Upper lobe of left lung (tissue), 6 donors: Measurements from ENCODE around the gene LRRC42. TPM values are rescaled to one million over a fixed set of nuclear protein-coding genes. Genes with fewer than 3 reads are reported as not detected.

Experiments
- ATAC-seq, 2 donors: fragments of 200-7000 bp; cut with Tn5 transposase; one replicate each; pipeline ENCODE4 v1.9.1; 2022; ENCODE audit warnings: mild to moderate bottlenecking in 2 of 2, moderate library complexity in 2 of 2; ENCODE audit not compliant: low FRiP score in 2 of 2
- DNase-seq, 2 donors: peaks; one replicate each; pipeline ENCODE4 v3.0.0-alpha.2; 2019 to 2020
- H3K27ac ChIP-seq, 4 donors: fragments of 200-600 bp; sonication (generic); one replicate each; pipeline ENCODE4 v1.5.1; 2016 to 2019
- H3K27me3 ChIP-seq, 4 donors: fragments of 200-600 bp; sonication (generic); one replicate each; pipeline ENCODE4 v1.5.1; 2017 to 2019
- H3K36me3 ChIP-seq, 4 donors: fragments of 200-600 bp; sonication (generic); one replicate each; pipeline ENCODE4 v1.5.1; 2016 to 2019
- H3K4me1 ChIP-seq, 4 donors: fragments of 200-600 bp; sonication (generic); one replicate each; pipeline ENCODE4 v1.5.1; 2018 to 2019
- H3K4me3 ChIP-seq, 4 donors: fragments of 200-600 bp; sonication (generic); one replicate each; pipeline ENCODE4 v1.5.1; 2017 to 2019; ENCODE audit warnings: mild to moderate bottlenecking in 2 of 4, moderate library complexity in 1 of 4
- H3K9me3 ChIP-seq, 4 donors: fragments of 200-600 bp; sonication (generic); one replicate each; pipeline ENCODE4 v1.5.1; 2018 to 2019
- EP300 ChIP-seq, 4 donors: sonication (generic); formaldehyde crosslinking; IDR thresholded peaks; one replicate each; pipeline ENCODE4 v1.5.1; 2017; ENCODE audit warnings: antibody characterized with exemption in 4 of 4, control low read depth in 2 of 4
- POLR2A ChIP-seq, 4 donors: fragments of 450-650 bp; IDR thresholded peaks; one replicate each; pipeline ENCODE4 v1.5.1; 2016 to 2017; ENCODE audit warnings: antibody characterized with exemption in 4 of 4, mild to moderate bottlenecking in 2 of 4
- POLR2AphosphoS5 ChIP-seq, 2 donors: sonication (generic); formaldehyde crosslinking; IDR thresholded peaks; one replicate each; pipeline ENCODE4 v1.5.1; 2017; ENCODE audit warnings: antibody characterized with exemption in 2 of 2
- WGBS, 2 donors: methylation state at CpG; one replicate each; pipeline ENCODE4 v1.1.5; 2017 to 2018; 5-methylcytosine and 5-hydroxymethylcytosine counted together
- total RNA-seq, 6 donors: library from RNA; depleted of rRNA in 4 of 6; stranded (reverse); fragments of >200 nt in 4 of 6; gene quantifications; one replicate each; pipeline versions ENCODE4 v1.1.0 to v1.2.1, GENCODE V29; 2016 to 2021
- TF ChIP-seq, protein P1 (sequence below), 6 experiments: fragments of 450-650 bp in 4 of 6; fragments of 200-600 bp in 2 of 6; sonication (generic) in 2 of 6; IDR thresholded peaks; one replicate each; pipeline ENCODE4 v1.5.1; 2016 to 2019; ENCODE audit warnings: antibody characterized with exemption in 6 of 6
- donor health status: DM: no; HTN: no; CAD: no; lungs with moderate emphysema.
- donor health status: DM: no; HTN: yes; CAD: no; lungs with severe emphysema.

Gene LRRC42
- total RNA-seq, 6 donors from 2014 or later: 13.2 to 26.6 (median 17.6) TPM

DNA sequence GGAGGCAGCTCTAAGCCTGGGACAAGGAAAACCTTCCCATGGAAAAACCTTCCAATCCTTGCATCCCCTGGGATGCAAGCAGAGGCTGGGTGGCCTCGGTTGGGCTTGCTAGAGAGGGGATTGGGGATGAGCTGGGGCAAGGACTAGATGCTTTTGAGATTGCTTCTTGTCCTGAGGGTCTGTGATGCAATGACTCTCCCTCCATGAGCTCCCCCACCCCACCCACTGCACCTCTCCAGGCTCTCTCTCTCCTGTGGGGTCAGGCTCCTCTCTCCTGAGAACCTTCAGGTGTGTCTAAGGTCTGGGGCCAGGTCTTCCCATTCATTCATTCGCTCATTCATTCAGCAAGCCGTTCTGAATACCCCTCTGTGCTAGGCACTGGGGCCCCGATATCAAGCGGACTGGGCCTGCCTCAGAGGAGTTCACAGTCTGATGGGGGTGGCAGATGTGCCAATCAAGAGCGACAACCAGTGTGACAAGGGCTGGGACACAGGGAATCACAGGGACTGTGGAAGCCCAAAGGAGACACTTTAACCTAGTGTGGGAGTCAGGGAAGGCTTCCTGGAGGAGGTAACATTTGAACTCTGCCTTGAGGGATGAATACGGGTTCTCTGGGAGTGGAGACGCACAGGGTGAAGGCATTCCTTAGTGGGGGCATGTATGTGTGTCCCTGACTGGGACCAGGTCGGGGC is 65.3 kb downstream of the LRRC42 start:
- DNase-seq: no peak
- H3K27me3 ChIP-seq: no peaks in the 10 kb centered on the region

DNA sequence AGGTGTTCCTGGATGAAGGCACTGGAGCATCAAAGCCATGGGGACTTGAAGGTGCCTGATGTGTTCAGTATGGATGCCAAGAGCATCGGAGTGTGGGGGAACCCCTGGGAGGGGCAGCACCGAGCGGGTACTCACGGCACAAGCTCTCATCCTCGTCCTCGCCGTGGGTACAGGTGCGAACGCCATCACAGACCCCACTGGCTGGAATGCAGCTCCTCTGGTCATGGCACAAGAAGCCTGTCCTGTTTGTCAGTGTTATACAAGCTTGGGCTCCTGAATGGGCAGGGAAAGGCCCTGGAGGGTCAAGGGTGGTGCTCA is 65.8 kb downstream of the LRRC42 start:
- no peak overlapping the region for H3K27ac ChIP-seq
- 80 to 98% methylated on average over 9 of the region's 9 CpGs for WGBS, 2 donors
- no peaks in the 10 kb centered on the region for H3K9me3 ChIP-seq
- DNase-seq (peak in 1 of 2 donors; percentile 29), ATAC-seq (no peak)
- no peaks in the 10 kb centered on the region for H3K27me3 ChIP-seq
- H3K4me1 ChIP-seq: peaks cover 0 to 9% (median 0%) of the 10 kb centered on the region in 4 donors
- TF ChIP-seq, protein P1, sequence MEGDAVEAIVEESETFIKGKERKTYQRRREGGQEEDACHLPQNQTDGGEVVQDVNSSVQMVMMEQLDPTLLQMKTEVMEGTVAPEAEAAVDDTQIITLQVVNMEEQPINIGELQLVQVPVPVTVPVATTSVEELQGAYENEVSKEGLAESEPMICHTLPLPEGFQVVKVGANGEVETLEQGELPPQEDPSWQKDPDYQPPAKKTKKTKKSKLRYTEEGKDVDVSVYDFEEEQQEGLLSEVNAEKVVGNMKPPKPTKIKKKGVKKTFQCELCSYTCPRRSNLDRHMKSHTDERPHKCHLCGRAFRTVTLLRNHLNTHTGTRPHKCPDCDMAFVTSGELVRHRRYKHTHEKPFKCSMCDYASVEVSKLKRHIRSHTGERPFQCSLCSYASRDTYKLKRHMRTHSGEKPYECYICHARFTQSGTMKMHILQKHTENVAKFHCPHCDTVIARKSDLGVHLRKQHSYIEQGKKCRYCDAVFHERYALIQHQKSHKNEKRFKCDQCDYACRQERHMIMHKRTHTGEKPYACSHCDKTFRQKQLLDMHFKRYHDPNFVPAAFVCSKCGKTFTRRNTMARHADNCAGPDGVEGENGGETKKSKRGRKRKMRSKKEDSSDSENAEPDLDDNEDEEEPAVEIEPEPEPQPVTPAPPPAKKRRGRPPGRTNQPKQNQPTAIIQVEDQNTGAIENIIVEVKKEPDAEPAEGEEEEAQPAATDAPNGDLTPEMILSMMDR (IDR thresholded peaks at IDR 0.05): no peak
- TF ChIP-seq EP300 (IDR thresholded peaks at IDR 0.05): no peak
- no peak for TF ChIP-seq POLR2AphosphoS5 (IDR thresholded peaks at IDR 0.05)
- TF ChIP-seq POLR2A (IDR thresholded peaks at IDR 0.05): no peak
- H3K4me3 ChIP-seq: no peak overlapping the region
- no peaks in the 10 kb centered on the region for H3K36me3 ChIP-seq

More for the DNA sequence above, 65.3 kb downstream of the LRRC42 start:
- WGBS, 2 donors: 80 to 84% methylated on average over 8 to 9 of the region's 9 CpGs
- Histone ChIP-seq H3K36me3 (no peaks in the 10 kb centered on the region), H3K4me3 (no peak overlapping the region), H3K4me1 (peaks cover 0 to 8% (median 0%) of the 10 kb centered on the region in 4 donors), H3K9me3 (no peaks in the 10 kb centered on the region), H3K27ac (no peak overlapping the region)
- ATAC-seq: no peak
- TF ChIP-seq EP300 (IDR thresholded peaks at IDR 0.05) (no peak), POLR2AphosphoS5 (IDR thresholded peaks at IDR 0.05) (no peak), POLR2A (IDR thresholded peaks at IDR 0.05) (no peak)
- TF ChIP-seq, protein P1 (IDR thresholded peaks at IDR 0.05): no peak

DNA sequence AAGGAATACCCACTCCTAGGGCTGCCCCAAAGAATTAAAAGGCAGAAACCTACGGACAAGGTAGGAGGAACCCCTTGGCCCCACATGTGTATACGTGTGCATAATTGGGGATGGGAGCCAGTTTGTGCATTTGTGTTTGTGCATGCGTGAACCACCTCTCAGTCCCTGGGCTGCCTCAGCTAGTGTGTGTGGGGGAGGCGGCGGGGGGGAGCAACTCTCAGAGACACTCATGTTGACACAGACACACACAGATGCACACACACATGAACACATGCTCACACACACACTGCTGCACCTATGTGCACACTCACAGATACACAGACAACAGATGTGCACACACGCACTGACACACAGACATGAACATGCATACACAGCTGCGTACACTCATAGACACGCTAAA is 66.7 kb downstream of the LRRC42 start:
- Histone ChIP-seq H3K4me1 (peaks cover 0 to 9% (median 0%) of the 10 kb centered on the region in 4 donors), H3K27me3 (no peaks in the 10 kb centered on the region), H3K9me3 (no peaks in the 10 kb centered on the region), H3K4me3 (no peak overlapping the region), H3K36me3 (no peaks in the 10 kb centered on the region), H3K27ac (no peak overlapping the region)
- WGBS, 2 donors: 89 to 93% methylated on average over 8 of the region's 8 CpGs
- no peak for DNase-seq
- no peak for TF ChIP-seq EP300 (IDR thresholded peaks at IDR 0.05)
- TF ChIP-seq POLR2A (IDR thresholded peaks at IDR 0.05): no peak
- TF ChIP-seq, protein P1 (IDR thresholded peaks at IDR 0.05): no peak
- no peak for TF ChIP-seq POLR2AphosphoS5 (IDR thresholded peaks at IDR 0.05)
- no peak for ATAC-seq

DNA sequence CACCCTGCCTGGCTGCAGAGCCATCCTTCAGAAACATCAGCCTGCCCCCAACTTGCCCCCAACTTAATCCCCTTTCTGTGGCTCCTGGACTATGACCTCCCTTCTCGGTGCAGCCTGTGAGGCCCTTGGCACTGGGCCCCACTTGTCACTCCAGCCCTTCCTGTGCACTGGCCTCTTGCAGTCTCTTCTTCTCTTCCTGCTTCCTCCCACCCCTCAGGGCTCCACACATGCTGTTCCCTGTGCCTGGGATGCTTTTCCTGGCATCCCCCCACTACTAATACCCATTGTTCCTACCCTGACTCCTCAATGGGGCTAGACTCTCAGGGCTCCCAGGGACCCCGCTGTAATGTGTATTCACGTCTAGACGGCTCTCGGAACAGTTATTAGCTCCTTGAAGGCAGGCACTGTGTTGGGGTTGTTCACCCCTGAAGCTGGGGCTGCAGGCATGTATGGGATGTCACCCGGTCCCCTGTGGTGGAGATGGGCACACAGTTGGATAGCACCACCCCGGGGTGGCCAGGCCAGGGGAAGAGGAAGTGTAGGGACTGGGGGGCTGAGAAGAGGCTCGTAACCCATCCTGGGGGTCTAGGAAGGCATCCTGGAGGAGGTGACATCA is 67.4 kb downstream of the LRRC42 start:
- Histone ChIP-seq H3K36me3 (no peaks in the 10 kb centered on the region), H3K27me3 (no peaks in the 10 kb centered on the region), H3K9me3 (no peaks in the 10 kb centered on the region), H3K4me1 (peaks cover 0 to 9% (median 0%) of the 10 kb centered on the region in 4 donors), H3K4me3 (no peak overlapping the region), H3K27ac (no peak overlapping the region)
- ATAC-seq: no peak
- DNase-seq: no peak
- TF ChIP-seq POLR2A (IDR thresholded peaks at IDR 0.05) (no peak), EP300 (IDR thresholded peaks at IDR 0.05) (no peak), POLR2AphosphoS5 (IDR thresholded peaks at IDR 0.05) (no peak)
- TF ChIP-seq, protein P1 (IDR thresholded peaks at IDR 0.05): no peak
- 63 to 75% methylated on average over 8 of the region's 8 CpGs for WGBS, 2 donors
